BE2C (cell line): Measurements from ENCODE around the gene MYO18B.

Source experiments
- DNase-seq: peaks from one replicate; pipeline ENCODE4 v3.0.0-alpha.2; 2020
- H3K27me3 ChIP-seq: fragments of 250-450 bp; sonication (Bioruptor Pico); 2 replicates; pipeline ENCODE4 v1.5.1; 2020; ENCODE audit warnings: mild to moderate bottlenecking
- H3K36me3 ChIP-seq: fragments of 250-450 bp; sonication (Bioruptor Pico); 2 replicates; pipeline ENCODE4 v1.5.1; 2020; ENCODE audit warnings: mild to moderate bottlenecking
- H3K4me1 ChIP-seq: fragments of 250-450 bp; sonication (Bioruptor Pico); 2 replicates; pipeline ENCODE4 v1.5.1; 2020
- H3K4me3 ChIP-seq: 2 replicates; pipeline ENCODE4 v1.5.1; 2011; ENCODE audit warnings: low read depth, low read length
- H3K9me3 ChIP-seq: fragments of 250-450 bp; sonication (Bioruptor Pico); 2 replicates; pipeline ENCODE4 v1.5.1; 2020
- TF ChIP-seq, protein P1 (sequence below): IDR thresholded peaks from 2 replicates; pipeline ENCODE4 v1.5.1; 2012; ENCODE audit warnings: mild to moderate bottlenecking, low read depth, low read length

Gene MYO18B

DNA sequence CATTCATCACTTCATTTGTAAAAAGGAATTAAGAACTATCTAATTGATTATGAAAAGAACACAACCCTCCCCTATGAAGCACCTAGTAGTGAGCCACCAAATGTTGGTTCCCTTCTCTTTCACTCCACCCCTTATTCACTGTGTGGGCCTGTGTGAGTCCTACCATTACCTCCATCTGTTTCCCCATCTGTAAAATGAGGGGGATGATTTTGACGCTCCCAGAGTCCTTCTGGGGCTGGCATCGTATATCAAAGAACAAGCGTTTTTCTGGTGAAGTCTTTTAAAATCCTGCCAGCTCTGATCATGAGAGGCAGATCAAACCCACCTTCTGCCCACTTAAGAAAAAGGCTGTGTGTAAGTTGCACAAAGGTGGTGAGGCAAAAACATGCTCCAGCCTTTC, 330.6 kb downstream of the MYO18B start:
- Histone ChIP-seq H3K36me3 (no peaks in the 10 kb centered on the region), H3K4me3 (no peak overlapping the region), H3K27me3 (no peaks in the 10 kb centered on the region), H3K4me1 (no peaks in the 10 kb centered on the region; the same call in 1 of the 2 replicates), H3K9me3 (no peaks in the 10 kb centered on the region)
- DNase-seq = no peak
- TF ChIP-seq, protein P1, sequence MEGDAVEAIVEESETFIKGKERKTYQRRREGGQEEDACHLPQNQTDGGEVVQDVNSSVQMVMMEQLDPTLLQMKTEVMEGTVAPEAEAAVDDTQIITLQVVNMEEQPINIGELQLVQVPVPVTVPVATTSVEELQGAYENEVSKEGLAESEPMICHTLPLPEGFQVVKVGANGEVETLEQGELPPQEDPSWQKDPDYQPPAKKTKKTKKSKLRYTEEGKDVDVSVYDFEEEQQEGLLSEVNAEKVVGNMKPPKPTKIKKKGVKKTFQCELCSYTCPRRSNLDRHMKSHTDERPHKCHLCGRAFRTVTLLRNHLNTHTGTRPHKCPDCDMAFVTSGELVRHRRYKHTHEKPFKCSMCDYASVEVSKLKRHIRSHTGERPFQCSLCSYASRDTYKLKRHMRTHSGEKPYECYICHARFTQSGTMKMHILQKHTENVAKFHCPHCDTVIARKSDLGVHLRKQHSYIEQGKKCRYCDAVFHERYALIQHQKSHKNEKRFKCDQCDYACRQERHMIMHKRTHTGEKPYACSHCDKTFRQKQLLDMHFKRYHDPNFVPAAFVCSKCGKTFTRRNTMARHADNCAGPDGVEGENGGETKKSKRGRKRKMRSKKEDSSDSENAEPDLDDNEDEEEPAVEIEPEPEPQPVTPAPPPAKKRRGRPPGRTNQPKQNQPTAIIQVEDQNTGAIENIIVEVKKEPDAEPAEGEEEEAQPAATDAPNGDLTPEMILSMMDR = no peak

DNA sequence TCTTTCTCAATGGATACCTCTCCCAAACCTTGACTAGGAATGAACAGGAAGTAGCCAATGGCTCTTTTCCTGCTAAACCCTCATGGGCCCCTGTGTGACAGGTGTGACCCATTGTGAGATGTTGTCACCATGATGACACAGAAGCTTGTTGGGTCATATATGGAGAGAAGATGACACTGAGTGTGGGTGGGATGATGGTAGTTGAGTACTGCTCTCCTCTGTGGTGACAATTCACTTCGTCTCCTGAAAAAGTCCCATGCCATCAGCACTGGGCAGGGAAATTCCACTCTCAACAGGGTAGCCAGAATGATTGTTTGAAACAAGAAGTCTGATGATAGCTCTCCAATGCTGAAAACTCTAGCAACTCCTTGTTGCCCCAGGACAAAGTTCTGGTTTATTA, 333.3 kb downstream of the MYO18B start:
- no peaks in the 10 kb centered on the region for H3K36me3 ChIP-seq
- H3K27me3 ChIP-seq = 0 out of 2 replicates have a peak, but pooled peaks cover 3% of the 10 kb centered on the region
- H3K9me3 ChIP-seq = no peaks in the 10 kb centered on the region
- DNase-seq = no peak
- no peak overlapping the region for H3K4me3 ChIP-seq
- H3K4me1 ChIP-seq = no peaks in the 10 kb centered on the region
- TF ChIP-seq, protein P1 = no peak

DNA sequence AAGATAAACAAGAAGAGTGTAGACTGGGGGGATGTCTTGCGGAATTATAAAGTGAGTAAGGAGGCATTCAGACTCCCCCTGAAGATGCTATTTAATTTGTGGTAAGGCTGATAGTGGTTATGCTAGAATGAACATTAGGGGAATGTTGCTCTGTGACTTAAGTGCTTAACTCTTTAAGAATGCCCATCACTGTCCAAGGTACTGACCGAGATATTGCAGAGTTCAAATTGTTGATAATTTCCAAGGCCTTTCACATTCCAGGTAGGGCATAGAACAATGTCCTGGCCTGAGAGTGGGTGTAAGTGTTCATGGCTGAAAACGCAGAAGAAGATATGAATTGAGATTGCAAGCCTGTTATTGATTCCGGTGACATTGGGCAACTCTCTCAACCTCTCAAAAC, 337.0 kb downstream of the MYO18B start:
- no peak for DNase-seq
- TF ChIP-seq, protein P1 = no peak
- Histone ChIP-seq H3K4me1 (no peaks in the 10 kb centered on the region), H3K4me3 (no peak overlapping the region), H3K9me3 (no peaks in the 10 kb centered on the region), H3K36me3 (no peaks in the 10 kb centered on the region), H3K27me3 (0 out of 2 replicates have a peak, but pooled peaks cover 4% of the 10 kb centered on the region)
